Activated CD4-positive, alpha-beta T cell treated with anti-CD3 and anti-CD28 coated beads for 36 hours (primary cell): ENCODE measurements around the gene XPR1. TPM values are rescaled to one million over a fixed set of nuclear protein-coding genes. Genes with fewer than 3 reads are reported as not detected.

ENCODE experiments used
- ATAC-seq: fragments of 200-7000 bp; cut with Tn5 transposase; one replicate; pipeline ENCODE4 v1.10.0; 2021; ENCODE audit warnings: mild to moderate bottlenecking, moderate library complexity
- CTCF ChIA-PET: fragments of 350-600 bp; sonication (Branson Sonifier 250); formaldehyde crosslinking; loops from one replicate; lab custom pipeline; 2021; ENCODE audit warnings: antibody characterized with exemption; lab: Charles Lee
- POLR2A ChIA-PET: fragments of 350-600 bp; sonication (Branson Sonifier 250); formaldehyde crosslinking; loops from one replicate; lab custom pipeline; 2021; ENCODE audit warnings: antibody characterized with exemption, inconsistent platforms; lab: Charles Lee
- DNase-seq: peaks from one replicate; pipeline ENCODE4 v3.0.0-alpha.2; 2020
- H3K27ac Mint-ChIP-seq: one replicate; pipeline ENCODE4 v1.8.0; 2021; ENCODE audit warnings: mixed read lengths
- H3K27me3 Mint-ChIP-seq: one replicate; pipeline ENCODE4 v1.8.0; 2021; ENCODE audit warnings: mixed read lengths
- H3K36me3 Mint-ChIP-seq: one replicate; pipeline ENCODE4 v1.8.0; 2021; ENCODE audit warnings: low read depth, mixed read lengths
- H3K4me1 Mint-ChIP-seq: one replicate; pipeline ENCODE4 v1.8.0; 2021; ENCODE audit warnings: mixed read lengths
- H3K4me3 Mint-ChIP-seq: one replicate; pipeline ENCODE4 v1.8.0; 2021; ENCODE audit warnings: mild to moderate bottlenecking, moderate library complexity, mixed read lengths
- H3K9me3 Mint-ChIP-seq: one replicate; pipeline ENCODE4 v1.8.0; 2021; ENCODE audit warnings: low read depth, mixed read lengths
- intact Hi-C, 2 experiments: fragments of 100-400 bp; cut with DNase I in 1 of 2; cut with micrococcal nuclease in 1 of 2; formaldehyde crosslinking; loops; one replicate each; pipeline versions ENCODE4 v1.14.2 to v1.15.1; 2022 to 2024; cut with DNase I, micrococcal nuclease
- total RNA-seq, 2 experiments: library from RNA; stranded (reverse); gene quantifications; one replicate each; pipeline ENCODE4 v1.2.3, GENCODE V29; 2021

XPR1 gene
- total RNA-seq, 2 experiments from 2014 or later: 18.4 to 25.2 TPM

- Mint-ChIP-seq H3K27me3 (peaks cover 7% of the 10 kb centered on the region), H3K4me1 (peaks cover 8% of the 10 kb centered on the region), H3K27ac (peak overlapping the region; percentile 21), H3K36me3 (no peaks in the 10 kb centered on the region), H3K9me3 (no peaks in the 10 kb centered on the region), H3K4me3 (no peak overlapping the region)
- CTCF ChIA-PET: interaction anchor here (0.5 to 1.4 kb wide), 8 partner anchors 12 to 248 kb away, joined by 3 to 6 read pairs (median 3); no protein-coding TSS in a partner anchor
- no peak for ATAC-seq
- no peak for DNase-seq
- intact Hi-C loops: loop anchor here (2.0 to 10.0 kb wide), 11 partner anchors 98 to 1397 kb away; partner anchors contain the start of genes IER5 (in 2 of the 2), ACBD6 (in 1 of the 2), CEP350 (in 1 of the 2) and QSOX1 (in 1 of the 2)
- POLR2A ChIA-PET: no interaction called here
Measured at GRCh38 chr1:180630408-180631193, 1.2 kb upstream of the XPR1 start.

- Mint-ChIP-seq H3K27ac (peak overlapping the region; percentile 53), H3K4me1 (peaks cover 9% of the 10 kb centered on the region), H3K36me3 (no peaks in the 10 kb centered on the region), H3K27me3 (peaks cover 3% of the 10 kb centered on the region), H3K4me3 (no peak overlapping the region), H3K9me3 (no peaks in the 10 kb centered on the region)
- DNase-seq: no peak
- intact Hi-C loops: loop anchor here (2.0 to 10.0 kb wide), 11 partner anchors 99 to 1396 kb away; partner anchors contain the start of genes IER5 (in 2 of the 2), ACBD6 (in 1 of the 2), CEP350 (in 1 of the 2) and QSOX1 (in 1 of the 2)
- ChIA-PET POLR2A (interaction anchor here (0.6 to 0.7 kb wide), 3 partner anchors 128 to 1575 kb away, joined by 3 to 4 read pairs (median 3); no protein-coding TSS in a partner anchor), CTCF (interaction anchor here (0.6 to 1.4 kb wide), 8 partner anchors 12 to 457 kb away, joined by 3 to 6 read pairs (median 3); no protein-coding TSS in a partner anchor)
- no peak for ATAC-seq
Measured at GRCh38 chr1:180631194-180631765, 542 bp upstream of the XPR1 start.

GRCh38 chr1:180632326-180633056 is 669 bp downstream of the XPR1 start:
- H3K4me3 Mint-ChIP-seq: no peak overlapping the region
- no peaks in the 10 kb centered on the region for H3K27me3 Mint-ChIP-seq
- no peaks in the 10 kb centered on the region for H3K9me3 Mint-ChIP-seq
- peak; percentile 77 for DNase-seq
- POLR2A ChIA-PET: no interaction called here
- no peaks in the 10 kb centered on the region for H3K36me3 Mint-ChIP-seq
- peak; percentile 43 for ATAC-seq
- intact Hi-C loops: loop anchor here (1.0 to 10.0 kb wide), 12 partner anchors 60 to 1395 kb away; partner anchors contain the start of genes ACBD6 (in 2 of the 2), IER5 (in 2 of the 2), CEP350 (in 1 of the 2) and STX6 (in 1 of the 2)
- CTCF ChIA-PET: interaction anchor here (0.6 to 1.5 kb wide), 2 partner anchors 9 to 58 kb away, joined by 3 to 4 read pairs; no protein-coding TSS in a partner anchor
- peaks cover 9% of the 10 kb centered on the region for H3K4me1 Mint-ChIP-seq
- H3K27ac Mint-ChIP-seq: peak overlapping the region; percentile 76

GRCh38 chr1:180633057-180634056 is 1.5 kb downstream of the XPR1 start:
- H3K27me3 Mint-ChIP-seq: no peaks in the 10 kb centered on the region
- H3K27ac Mint-ChIP-seq: no peak overlapping the region
- peaks cover 9% of the 10 kb centered on the region for H3K4me1 Mint-ChIP-seq
- ATAC-seq (no peak), DNase-seq (no peak)
- H3K36me3 Mint-ChIP-seq: no peaks in the 10 kb centered on the region
- intact Hi-C loops: loop anchor here (5.0 to 10.0 kb wide), 10 partner anchors 101 to 1394 kb away; partner anchors contain the start of genes IER5 (in 2 of the 2), ACBD6 (in 1 of the 2), CEP350 (in 1 of the 2) and STX6 (in 1 of the 2)
- CTCF ChIA-PET: interaction anchor here (0.6 to 1.5 kb wide), 3 partner anchors 8 to 382 kb away, joined by 3 to 4 read pairs (median 3); no protein-coding TSS in a partner anchor
- POLR2A ChIA-PET: no interaction called here
- no peaks in the 10 kb centered on the region for H3K9me3 Mint-ChIP-seq
- no peak overlapping the region for H3K4me3 Mint-ChIP-seq

- DNase-seq (no peak), ATAC-seq (no peak)
- intact Hi-C loops: loop anchor here (10.0 kb wide), 3 partner anchors 131 to 681 kb away; partner anchors contain the start of genes ACBD6 (in 1 of the 2) and CEP350 (in 1 of the 2)
- Mint-ChIP-seq H3K4me3 (no peak overlapping the region), H3K9me3 (no peaks in the 10 kb centered on the region), H3K27me3 (no peaks in the 10 kb centered on the region), H3K36me3 (peaks cover 3% of the 10 kb centered on the region), H3K4me1 (peaks cover 7% of the 10 kb centered on the region), H3K27ac (no peak overlapping the region)
- ChIA-PET POLR2A (no interaction called here), CTCF (interaction anchor here (1.0 to 1.4 kb wide), 3 partner anchors 11 to 225 kb away, joined by 3 to 5 read pairs (median 3); no protein-coding TSS in a partner anchor)
Measured at GRCh38 chr1:180636138-180636537, 4.3 kb downstream of the XPR1 start.

- CTCF ChIA-PET: interaction anchor here (1.5 to 2.0 kb wide), 4 partner anchors 11 to 203 kb away, joined by 4 to 7 read pairs (median 6); no protein-coding TSS in a partner anchor
Measured at GRCh38 chr1:180639871-180640270, 8.0 kb downstream of the XPR1 start.

GRCh38 chr1:180640531-180640949 is 8.7 kb downstream of the XPR1 start:
- Mint-ChIP-seq H3K36me3 (peaks cover 9% of the 10 kb centered on the region), H3K27me3 (no peaks in the 10 kb centered on the region), H3K4me3 (no peak overlapping the region), H3K4me1 (peaks cover 2% of the 10 kb centered on the region), H3K9me3 (no peaks in the 10 kb centered on the region), H3K27ac (no peak overlapping the region)
- DNase-seq (no peak), ATAC-seq (no peak)
- intact Hi-C loops: no loop called here
- CTCF ChIA-PET: interaction anchor here (1.3 to 2.0 kb wide), 6 partner anchors 8 to 222 kb away, joined by 4 to 7 read pairs (median 6); no protein-coding TSS in a partner anchor
- POLR2A ChIA-PET: no interaction called here

More at GRCh38 chr1:180639871-180640270, 8.0 kb downstream of the XPR1 start:
- Mint-ChIP-seq H3K27me3 (no peaks in the 10 kb centered on the region), H3K27ac (no peak overlapping the region), H3K9me3 (no peaks in the 10 kb centered on the region), H3K36me3 (peaks cover 7% of the 10 kb centered on the region), H3K4me1 (peaks cover 2% of the 10 kb centered on the region), H3K4me3 (no peak overlapping the region)
- ATAC-seq (no peak), DNase-seq (no peak)
- POLR2A ChIA-PET: no interaction called here
- intact Hi-C loops: loop anchor here (10.0 kb wide), 3 partner anchors 135 to 685 kb away; partner anchors contain the start of genes ACBD6 (in 1 of the 2) and CEP350 (in 1 of the 2)

GRCh38 chr1:180641662-180642061 is 9.8 kb downstream of the XPR1 start:
- no peak overlapping the region for H3K27ac Mint-ChIP-seq
- peaks cover 8% of the 10 kb centered on the region for H3K4me1 Mint-ChIP-seq
- no peak for ATAC-seq
- H3K4me3 Mint-ChIP-seq: no peak overlapping the region
- no peak for DNase-seq
- peaks cover 9% of the 10 kb centered on the region for H3K36me3 Mint-ChIP-seq
- ChIA-PET POLR2A (no interaction called here), CTCF (interaction anchor here (1.3 to 1.6 kb wide), 3 partner anchors 9 to 221 kb away, joined by 4 to 6 read pairs (median 4); no protein-coding TSS in a partner anchor)
- H3K9me3 Mint-ChIP-seq: no peaks in the 10 kb centered on the region
- intact Hi-C loops: no loop called here
- no peaks in the 10 kb centered on the region for H3K27me3 Mint-ChIP-seq

GRCh38 chr1:180642781-180643180 is 11.0 kb downstream of the XPR1 start:
- Mint-ChIP-seq H3K4me1 (peaks cover 12% of the 10 kb centered on the region), H3K9me3 (no peaks in the 10 kb centered on the region), H3K27me3 (no peaks in the 10 kb centered on the region), H3K27ac (no peak overlapping the region), H3K36me3 (peaks cover 9% of the 10 kb centered on the region), H3K4me3 (no peak overlapping the region)
- DNase-seq: no peak
- ChIA-PET CTCF (interaction anchor here (0.7 to 1.4 kb wide), 2 partner anchors 15 to 462 kb away, joined by 3 to 4 read pairs; no protein-coding TSS in a partner anchor), POLR2A (no interaction called here)
- no peak for ATAC-seq
- intact Hi-C loops: no loop called here
